HepG2 (cell line): ENCODE measurements around the gene PSMD1. TPM values are rescaled to one million over a fixed set of nuclear protein-coding genes. Genes with fewer than 3 reads are reported as not detected.

ENCODE experiments used
- ATAC-seq: fragments of 200-7000 bp; cut with Tn5 transposase; 3 replicates; pipeline ENCODE4 v1.9.1; 2020; ENCODE audit warnings: mild to moderate bottlenecking, moderate library complexity
- BruUV-seq: library from RNA; stranded (reverse); fragments of 400-500 nt; replicated peaks from 2 replicates; lab custom pipeline; 2021; lab: Mats Ljungman, UMichigan
- CTCF ChIA-PET: fragments of 300-600 bp; formaldehyde crosslinking; extraction: SDS; loops from one replicate; lab custom pipeline; 2021; ENCODE audit warnings: low total read pairs, inconsistent platforms, low intra/inter-chr PET ratio; lab: Yijun Ruan, JAX
- POLR2A ChIA-PET: fragments of 350-600 bp; sonication (Branson Sonifier 250); formaldehyde crosslinking; loops from one replicate; lab custom pipeline; 2020; ENCODE audit warnings: antibody characterized with exemption, inconsistent platforms; lab: Yijun Ruan, JAX
- DNase-seq: peaks from one replicate; pipeline ENCODE4 v3.0.0-alpha.2; 2015; ENCODE audit warnings: low spot score
- FAIRE-seq: peaks from 3 replicates; lab custom pipeline; 2011; peaks lifted over from hg19 to GRCh38; lab: Jason Lieb, UNC
- H2AFZ ChIP-seq: one replicate; pipeline ENCODE4 v1.6.1; 2011; ENCODE audit warnings: low read length, inconsistent platforms
- H3K27ac ChIP-seq: fragments of 300-600 bp; 3 replicates; pipeline ENCODE4 v1.8.0; 2011; ENCODE audit warnings: mixed run types, mild to moderate bottlenecking, mixed read lengths, low read length, inconsistent platforms; ENCODE audit not compliant: insufficient read depth; ENCODE audit errors: extremely low read length
- H3K27me3 ChIP-seq, 2 experiments: fragments of 200-600 bp in 1 of 2; 2 replicates in 1 of 2; 3 replicates in 1 of 2; pipeline versions ENCODE4 v1.6.0 to v1.8.0; 2011; ENCODE audit warnings: low read length in 2 of 2, mild to moderate bottlenecking in 2 of 2, moderate library complexity in 2 of 2, inconsistent platforms in 1 of 2; ENCODE audit not compliant: insufficient read depth in 2 of 2, control insufficient read depth in 1 of 2
- H3K36me3 ChIP-seq, 2 experiments: fragments of 200-600 bp in 1 of 2; replicated peaks in 1 of 2; 2 replicates in 1 of 2; 3 replicates in 1 of 2; pipeline versions ENCODE4 v1.5.1 to v1.8.0; 2011; ENCODE audit warnings: low read length in 2 of 2, inconsistent platforms in 1 of 2; ENCODE audit not compliant: insufficient read depth in 2 of 2, control insufficient read depth in 1 of 2
- H3K4me1 ChIP-seq: 2 replicates; pipeline ENCODE4 v1.5.1; 2012; ENCODE audit warnings: low read length, inconsistent platforms; ENCODE audit not compliant: insufficient read depth
- H3K4me2 ChIP-seq: 2 replicates; pipeline ENCODE4 v1.6.0; 2011; ENCODE audit warnings: low read depth, low read length, inconsistent platforms
- H3K4me3 ChIP-seq, 3 experiments: fragments of 200-600 bp in 1 of 3; sonication (generic), shearing (Covaris generic) in 1 of 3; replicated peaks in 1 of 3; 2 replicates each; pipeline ENCODE4 v1.5.1; 2011 to 2016; ENCODE audit warnings: low read length in 3 of 3, inconsistent platforms in 2 of 3, low read depth in 2 of 3, mild to moderate bottlenecking in 2 of 3, control low read depth in 1 of 3, mixed read lengths in 1 of 3; ENCODE audit not compliant: insufficient read depth in 1 of 3
- H3K79me2 ChIP-seq: one replicate; pipeline ENCODE4 v1.6.1; 2011; ENCODE audit warnings: low read length, inconsistent platforms; ENCODE audit not compliant: insufficient read depth
- H3K9ac ChIP-seq: 2 replicates; pipeline ENCODE4 v1.6.0; 2011; ENCODE audit warnings: mild to moderate bottlenecking, low read depth, low read length, inconsistent platforms; ENCODE audit not compliant: insufficient read depth
- H3K9me3 ChIP-seq: 2 replicates; pipeline ENCODE4 v1.5.1; 2012; ENCODE audit warnings: mild to moderate bottlenecking, low read length
- H4K20me1 ChIP-seq: 2 replicates; pipeline ENCODE4 v1.6.0; 2011; ENCODE audit warnings: inconsistent platforms, mild to moderate bottlenecking, low read length, moderate library complexity; ENCODE audit not compliant: insufficient read depth
- FOXK1 ChIP-seq: sonication (generic); formaldehyde crosslinking; IDR thresholded peaks from 2 replicates; pipeline ENCODE4 v1.4.0; 2020; ENCODE audit warnings: low read depth, missing genetic modification reagents, borderline replicate concordance
- HMG20B ChIP-seq: conservative IDR thresholded peaks from 2 replicates; pipeline ENCODE4 v1.6.1; 2016; ENCODE audit warnings: missing genetic modification reagents, missing compliant biosample characterization
- MZF1 ChIP-seq: sonication (generic); formaldehyde crosslinking; IDR thresholded peaks from 2 replicates; pipeline ENCODE4 v1.8.1; 2023; ENCODE audit warnings: mild to moderate bottlenecking, missing genetic modification reagents, borderline replicate concordance
- NR1H2 ChIP-seq: sonication (generic); formaldehyde crosslinking; IDR thresholded peaks from 2 replicates; pipeline ENCODE4 v1.8.1; 2022; ENCODE audit warnings: low read depth, missing genetic modification reagents, borderline replicate concordance
- ONECUT2 ChIP-seq: sonication (generic); formaldehyde crosslinking; IDR thresholded peaks from 2 replicates; pipeline ENCODE4 v1.4.0; 2020; ENCODE audit warnings: missing genetic modification reagents
- SP2 ChIP-seq: sonication (generic); formaldehyde crosslinking; IDR thresholded peaks from 2 replicates; pipeline ENCODE4 v1.5.1; 2020; ENCODE audit warnings: mild to moderate bottlenecking, missing genetic modification reagents
- TCF7L2 ChIP-seq: IDR thresholded peaks from 2 replicates; pipeline ENCODE4 v1.6.1; 2011; ENCODE audit warnings: mild to moderate bottlenecking, low read depth, low read length, moderate library complexity
- ZGPAT ChIP-seq: IDR thresholded peaks from 2 replicates; pipeline ENCODE4 v1.6.1; 2016; ENCODE audit warnings: mild to moderate bottlenecking
- ZNF615 ChIP-seq: sonication (generic); formaldehyde crosslinking; IDR thresholded peaks from 2 replicates; pipeline ENCODE4 v1.5.0; 2020; ENCODE audit warnings: mild to moderate bottlenecking, missing genetic modification reagents, borderline replicate concordance
- WGBS: methylation state at CpG from one replicate; pipeline ENCODE4 v1.1.6; 2017; ENCODE audit warnings: low lambda C conversion rate; 5-methylcytosine and 5-hydroxymethylcytosine counted together
- in situ Hi-C: cut with HindIII; loops from 2 replicates; pipeline ENCODE4 v1.10.0; 2017; ENCODE audit warnings: low pct_unique_long_range_greater_than_20kb; ENCODE audit not compliant: extremely low pct_ligation_motif_present
- intact Hi-C: fragments of 100-400 bp; cut with micrococcal nuclease; formaldehyde crosslinking; loops from one replicate; pipeline ENCODE4 v1.10.0; 2022; ENCODE audit not compliant: unreplicated experiment
- polyA plus RNA-seq, 8 experiments: library from polyadenylated mRNA; depleted of rRNA in 3 of 8; stranded (reverse) in 7 of 8; unstranded in 1 of 8; fragments of >200 nt; fragmentation: Illumina TruSeq in 4 of 8; extraction: Trizol in 4 of 8; gene quantifications; 2 replicates each; pipeline versions ENCODE4 v1.2.1 to v1.2.3, GENCODE V29; 2011 to 2016; ENCODE audit warnings: low read depth in 4 of 8, missing spikeins in 1 of 8, mixed read lengths in 1 of 8; ENCODE audit not compliant: insufficient read depth in 1 of 8
- total RNA-seq, 5 experiments: library from RNA; depleted of rRNA; stranded (reverse); fragments of >200 nt; fragmentation: Illumina TruSeq; extraction: Trizol; gene quantifications; 2 replicates each; pipeline ENCODE4 v1.2.3, GENCODE V29; 2016; ENCODE audit warnings: low read depth in 1 of 5
- TF ChIP-seq, protein P1 (sequence below): sonication (generic); formaldehyde crosslinking; IDR thresholded peaks from 2 replicates; pipeline ENCODE4 v1.4.0; 2020; ENCODE audit warnings: mild to moderate bottlenecking, missing genetic modification reagents
- TF ChIP-seq, protein P2 (sequence below): sonication (generic); formaldehyde crosslinking; IDR thresholded peaks from 2 replicates; pipeline ENCODE4 v1.4.0; 2020; ENCODE audit warnings: low read depth, mild to moderate bottlenecking, missing genetic modification reagents
- TF ChIP-seq, protein P3 (sequence below): sonication (generic); formaldehyde crosslinking; conservative IDR thresholded peaks from 2 replicates; pipeline ENCODE4 v1.8.1; 2023; ENCODE audit warnings: missing genetic modification reagents

The PSMD1 gene
- total and polyA plus RNA-seq, 2 of the 13 experiments (the other 11 are each of a cell fraction or from before 2014, with no cell fraction given) = 136 to 191 TPM

DNA sequence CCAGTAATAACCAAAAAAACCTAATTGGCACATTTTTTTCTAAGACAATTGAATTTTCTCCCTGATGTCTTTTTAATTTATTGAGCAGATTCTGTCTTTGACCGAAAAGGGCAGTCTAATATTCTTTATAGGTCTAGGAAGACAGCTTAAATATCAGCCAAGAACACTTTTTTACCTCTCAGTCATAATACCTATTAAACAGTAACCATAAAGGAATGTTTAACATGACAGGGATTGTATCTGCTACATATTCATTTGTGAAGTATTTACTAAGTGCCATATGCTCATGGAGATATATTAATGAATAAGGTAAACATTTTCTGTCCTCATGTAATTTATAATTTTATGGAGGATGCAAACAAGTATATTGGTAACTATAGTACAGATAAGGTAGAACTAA lies 71.3 kb downstream of the PSMD1 start:
- Histone ChIP-seq H4K20me1 (no peaks in the 10 kb centered on the region; the same call in 1 of the 2 replicates), H3K4me2 (no peak overlapping the region), H3K27ac (no peak overlapping the region), H3K36me3 (peaks cover 0 to 2% of the 10 kb centered on the region in 2 experiments; a peak in 1 of 5 replicates), H3K4me3 (no peak overlapping the region), H3K79me2 (peaks cover 5% of the 10 kb centered on the region), H2AFZ (no peak overlapping the region), H3K27me3 (no peaks in the 10 kb centered on the region), H3K4me1 (peaks cover 13% of the 10 kb centered on the region), H3K9me3 (no peaks in the 10 kb centered on the region), H3K9ac (no peak overlapping the region)
- ChIA-PET POLR2A (no interaction called here), CTCF (no interaction called here)
- FAIRE-seq = no peak
- no TSS peak for BruUV-seq
- no peak for ATAC-seq
- intact Hi-C loops (no loop called here), in situ Hi-C loops (no loop called here)
- no peak for DNase-seq
- 100% methylated on average over 1 of the region's 1 CpG for WGBS
- no peak for TF ChIP-seq MZF1 (CRISPR knock-in tag)
- TF ChIP-seq SP2 = no peak
- no peak for TF ChIP-seq TCF7L2
- TF ChIP-seq, protein P1, sequence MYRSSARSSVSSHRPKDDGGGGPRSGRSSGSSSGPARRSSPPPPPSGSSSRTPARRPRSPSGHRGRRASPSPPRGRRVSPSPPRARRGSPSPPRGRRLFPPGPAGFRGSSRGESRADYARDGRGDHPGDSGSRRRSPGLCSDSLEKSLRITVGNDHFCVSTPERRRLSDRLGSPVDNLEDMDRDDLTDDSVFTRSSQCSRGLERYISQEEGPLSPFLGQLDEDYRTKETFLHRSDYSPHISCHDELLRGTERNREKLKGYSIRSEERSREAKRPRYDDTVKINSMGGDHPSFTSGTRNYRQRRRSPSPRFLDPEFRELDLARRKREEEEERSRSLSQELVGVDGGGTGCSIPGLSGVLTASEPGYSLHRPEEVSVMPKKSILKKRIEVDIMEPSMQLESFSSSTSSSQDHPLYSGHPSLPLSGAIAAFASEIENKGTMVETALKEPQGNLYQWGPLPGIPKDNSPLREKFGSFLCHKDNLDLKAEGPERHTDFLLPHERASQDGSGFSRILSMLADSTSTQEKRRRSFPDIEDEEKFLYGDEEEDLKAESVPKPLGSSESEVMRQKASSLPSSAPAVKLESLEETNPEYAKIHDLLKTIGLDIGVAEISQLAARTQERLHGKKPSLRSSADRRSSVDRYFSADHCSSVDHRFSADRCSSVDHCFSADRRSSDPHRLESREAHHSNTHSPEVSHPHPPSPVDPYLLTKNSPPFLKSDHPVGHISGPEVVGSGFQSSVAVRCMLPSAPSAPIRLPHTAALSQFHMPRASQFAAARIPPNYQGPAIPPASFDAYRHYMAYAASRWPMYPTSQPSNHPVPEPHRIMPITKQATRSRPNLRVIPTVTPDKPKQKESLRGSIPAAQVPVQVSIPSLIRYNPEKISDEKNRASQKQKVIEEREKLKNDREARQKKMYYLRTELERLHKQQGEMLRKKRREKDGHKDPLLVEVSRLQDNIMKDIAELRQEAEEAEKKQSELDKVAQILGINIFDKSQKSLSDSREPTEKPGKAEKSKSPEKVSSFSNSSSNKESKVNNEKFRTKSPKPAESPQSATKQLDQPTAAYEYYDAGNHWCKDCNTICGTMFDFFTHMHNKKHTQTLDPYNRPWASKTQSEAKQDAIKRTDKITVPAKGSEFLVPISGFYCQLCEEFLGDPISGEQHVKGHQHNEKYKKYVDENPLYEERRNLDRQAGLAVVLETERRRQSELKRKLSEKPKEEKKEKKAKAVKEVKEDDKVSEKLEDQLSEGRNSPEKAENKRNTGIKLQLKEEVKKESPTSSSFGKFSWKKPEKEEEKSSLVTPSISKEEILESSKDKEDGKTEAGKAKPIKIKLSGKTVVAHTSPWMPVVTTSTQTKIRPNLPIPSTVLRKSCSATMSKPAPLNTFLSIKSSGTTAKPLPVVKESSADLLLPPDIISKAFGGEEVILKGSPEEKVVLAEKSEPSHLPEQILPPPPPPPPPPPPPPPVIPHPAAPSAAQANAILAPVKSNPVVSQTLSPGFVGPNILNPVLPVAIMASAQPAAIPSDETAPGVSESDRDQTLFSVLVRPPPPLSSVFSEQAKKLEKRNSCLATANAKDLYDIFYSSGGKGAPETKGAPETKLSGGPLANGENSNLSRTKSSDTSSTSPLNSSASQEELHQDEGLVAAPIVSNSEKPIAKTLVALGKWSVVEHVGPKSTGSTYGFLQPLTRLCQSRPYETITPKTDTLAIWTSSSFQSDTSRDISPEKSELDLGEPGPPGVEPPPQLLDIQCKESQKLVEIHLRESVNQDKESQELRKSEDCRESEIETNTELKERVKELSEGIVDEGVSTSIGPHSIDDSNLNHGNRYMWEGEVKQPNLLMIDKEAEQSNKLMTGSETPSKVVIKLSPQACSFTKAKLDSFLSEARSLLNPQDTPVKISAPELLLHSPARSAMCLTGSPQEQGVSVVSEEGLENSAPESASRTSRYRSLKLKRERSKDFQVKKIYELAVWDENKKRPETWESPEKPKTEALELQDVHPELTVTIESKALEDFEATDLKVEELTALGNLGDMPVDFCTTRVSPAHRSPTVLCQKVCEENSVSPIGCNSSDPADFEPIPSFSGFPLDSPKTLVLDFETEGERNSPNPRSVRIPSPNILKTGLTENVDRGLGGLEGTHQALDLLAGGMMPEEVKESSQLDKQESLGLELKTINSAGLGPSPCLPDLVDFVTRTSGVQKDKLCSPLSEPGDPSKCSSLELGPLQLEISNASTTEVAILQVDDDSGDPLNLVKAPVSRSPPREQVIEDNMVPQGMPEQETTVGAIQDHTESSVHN (CRISPR knock-in tag) = no peak
- TF ChIP-seq ZNF615 (CRISPR knock-in tag) = no peak
- TF ChIP-seq, protein P2, sequence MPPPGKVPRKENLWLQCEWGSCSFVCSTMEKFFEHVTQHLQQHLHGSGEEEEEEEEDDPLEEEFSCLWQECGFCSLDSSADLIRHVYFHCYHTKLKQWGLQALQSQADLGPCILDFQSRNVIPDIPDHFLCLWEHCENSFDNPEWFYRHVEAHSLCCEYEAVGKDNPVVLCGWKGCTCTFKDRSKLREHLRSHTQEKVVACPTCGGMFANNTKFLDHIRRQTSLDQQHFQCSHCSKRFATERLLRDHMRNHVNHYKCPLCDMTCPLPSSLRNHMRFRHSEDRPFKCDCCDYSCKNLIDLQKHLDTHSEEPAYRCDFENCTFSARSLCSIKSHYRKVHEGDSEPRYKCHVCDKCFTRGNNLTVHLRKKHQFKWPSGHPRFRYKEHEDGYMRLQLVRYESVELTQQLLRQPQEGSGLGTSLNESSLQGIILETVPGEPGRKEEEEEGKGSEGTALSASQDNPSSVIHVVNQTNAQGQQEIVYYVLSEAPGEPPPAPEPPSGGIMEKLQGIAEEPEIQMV = no peak
- TF ChIP-seq, protein P3, sequence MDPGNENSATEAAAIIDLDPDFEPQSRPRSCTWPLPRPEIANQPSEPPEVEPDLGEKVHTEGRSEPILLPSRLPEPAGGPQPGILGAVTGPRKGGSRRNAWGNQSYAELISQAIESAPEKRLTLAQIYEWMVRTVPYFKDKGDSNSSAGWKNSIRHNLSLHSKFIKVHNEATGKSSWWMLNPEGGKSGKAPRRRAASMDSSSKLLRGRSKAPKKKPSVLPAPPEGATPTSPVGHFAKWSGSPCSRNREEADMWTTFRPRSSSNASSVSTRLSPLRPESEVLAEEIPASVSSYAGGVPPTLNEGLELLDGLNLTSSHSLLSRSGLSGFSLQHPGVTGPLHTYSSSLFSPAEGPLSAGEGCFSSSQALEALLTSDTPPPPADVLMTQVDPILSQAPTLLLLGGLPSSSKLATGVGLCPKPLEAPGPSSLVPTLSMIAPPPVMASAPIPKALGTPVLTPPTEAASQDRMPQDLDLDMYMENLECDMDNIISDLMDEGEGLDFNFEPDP = no peak
- TF ChIP-seq NR1H2 (CRISPR knock-in tag) = no peak
- TF ChIP-seq ONECUT2 (CRISPR knock-in tag) = no peak
- no peak for TF ChIP-seq ZGPAT (CRISPR knock-in tag)
- no peak for TF ChIP-seq FOXK1 (CRISPR knock-in tag)
- no peak for TF ChIP-seq HMG20B (CRISPR knock-in tag)
